Suppressor macrophage treated with lipopolysaccharide for 4 hours (primary cell): ENCODE results near the gene NKIRAS1.

Experiments
- DNase-seq: peaks from one replicate; pipeline ENCODE4 v3.0.0-alpha.2; 2020

Gene NKIRAS1

DNA sequence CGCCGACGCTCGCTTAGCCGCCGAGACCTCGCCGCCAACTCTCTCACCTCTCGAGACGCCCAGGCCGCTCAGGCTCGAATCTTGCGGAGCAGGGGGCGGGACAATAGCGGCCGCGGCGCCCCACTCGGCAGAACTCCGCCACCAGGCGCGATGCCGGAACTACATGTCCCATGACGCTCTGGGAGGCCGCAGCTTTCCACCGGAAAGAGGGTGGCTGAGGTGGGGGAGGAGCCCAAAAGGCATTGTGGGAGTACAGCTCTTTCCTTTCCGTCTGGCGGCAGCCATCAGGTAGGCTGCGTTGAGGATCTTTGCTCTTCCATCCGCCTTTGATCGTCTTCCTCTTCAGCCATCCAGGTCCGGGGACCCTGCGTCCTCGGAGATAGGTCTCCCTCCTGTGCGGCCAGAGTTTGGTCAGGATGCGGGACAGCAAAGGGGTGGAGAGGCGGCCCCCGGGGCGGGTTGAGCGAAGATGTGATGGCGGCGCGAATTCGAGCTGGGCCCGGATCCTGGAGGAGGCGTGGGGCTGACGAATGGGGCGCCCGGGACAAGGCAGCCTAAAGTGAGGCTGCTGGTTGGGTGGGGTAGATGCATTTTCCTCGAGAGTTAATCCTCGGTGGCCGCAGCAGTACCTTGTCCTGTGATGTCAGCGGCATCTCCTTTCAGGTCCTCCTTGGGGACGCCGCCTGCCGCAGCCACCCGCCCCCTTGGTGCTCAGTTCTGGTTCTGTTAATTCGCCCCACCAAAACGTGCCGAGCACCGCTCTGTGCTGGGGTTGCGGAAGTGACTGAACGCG lies at the start of gene NKIRAS1, which contains the start of gene RPL15:
TSS of gene NKIRAS1 (minus strand) at position 105 of the 793 bp plus-strand sequence. CDS start 6,086 bp downstream, outside the sequence.
TSS of gene RPL15 (plus strand) at position 247 of the 793 bp plus-strand sequence. CDS start 728 bp downstream, outside the sequence.
- peak; percentile 98 for DNase-seq

DNA sequence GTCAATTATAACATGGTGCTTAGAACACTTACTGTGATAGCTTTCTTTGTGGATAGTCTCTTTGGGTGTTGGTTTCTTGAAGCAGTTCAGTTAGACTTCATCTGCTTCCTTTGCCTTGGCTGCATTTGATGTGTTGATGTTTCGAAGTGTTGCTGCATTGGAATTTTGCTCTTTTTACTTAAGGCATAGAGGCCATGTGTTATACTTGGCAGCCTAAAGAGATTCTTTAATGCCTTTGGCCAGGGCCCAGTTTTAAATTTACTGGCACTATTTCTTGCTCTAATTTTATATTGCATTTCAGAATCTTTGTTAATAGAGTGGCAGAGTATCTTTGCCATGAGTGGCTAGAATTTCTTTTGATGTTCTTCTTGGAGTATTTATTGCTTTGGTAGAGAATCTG lies 49.5 kb upstream of the NKIRAS1 start:
- no peak for DNase-seq

DNA sequence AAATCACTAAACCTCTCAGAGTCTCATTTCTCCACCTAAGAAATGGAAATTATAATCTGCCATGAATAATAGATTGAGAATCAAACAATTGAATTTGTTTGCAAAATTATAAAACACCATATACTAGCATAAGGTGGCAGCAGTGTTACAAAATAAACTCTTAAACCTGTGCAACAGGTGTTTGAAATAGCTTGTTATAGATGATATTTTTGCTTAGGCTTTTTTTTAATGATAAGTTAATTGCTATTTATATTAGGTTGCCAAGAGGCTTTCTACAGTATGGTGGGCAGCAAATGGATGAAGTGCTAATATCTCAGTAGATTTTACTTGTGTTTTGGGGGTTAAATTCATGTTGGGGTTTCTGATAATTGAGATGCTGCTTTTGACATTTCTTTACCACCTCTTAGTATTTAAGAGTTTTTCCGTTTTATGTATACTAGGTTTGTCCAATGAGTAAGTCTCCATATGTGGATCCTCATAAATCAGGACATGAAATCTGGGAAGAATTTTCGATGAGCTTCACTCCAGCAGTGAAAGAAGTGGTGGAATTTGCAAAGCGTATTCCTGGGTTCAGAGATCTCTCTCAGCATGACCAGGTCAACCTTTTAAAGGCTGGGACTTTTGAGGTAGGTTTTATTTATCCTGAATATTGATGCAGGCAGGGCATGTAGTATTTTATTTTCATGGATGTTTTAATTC lies 47.9 kb upstream of the NKIRAS1 start:
- no peak for DNase-seq

DNA sequence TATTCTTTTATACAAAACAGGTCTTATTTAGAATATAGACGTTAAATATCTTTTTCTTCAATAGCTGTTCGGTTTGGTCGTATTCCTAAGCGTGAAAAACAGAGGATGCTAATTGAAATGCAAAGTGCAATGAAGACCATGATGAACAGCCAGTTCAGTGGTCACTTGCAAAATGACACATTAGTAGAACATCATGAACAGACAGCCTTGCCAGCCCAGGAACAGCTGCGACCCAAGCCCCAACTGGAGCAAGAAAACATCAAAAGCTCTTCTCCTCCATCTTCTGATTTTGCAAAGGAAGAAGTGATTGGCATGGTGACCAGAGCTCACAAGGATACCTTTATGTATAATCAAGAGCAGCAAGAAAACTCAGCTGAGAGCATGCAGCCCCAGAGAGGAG lies 45.1 kb upstream of the NKIRAS1 start:
- no peak for DNase-seq

DNA sequence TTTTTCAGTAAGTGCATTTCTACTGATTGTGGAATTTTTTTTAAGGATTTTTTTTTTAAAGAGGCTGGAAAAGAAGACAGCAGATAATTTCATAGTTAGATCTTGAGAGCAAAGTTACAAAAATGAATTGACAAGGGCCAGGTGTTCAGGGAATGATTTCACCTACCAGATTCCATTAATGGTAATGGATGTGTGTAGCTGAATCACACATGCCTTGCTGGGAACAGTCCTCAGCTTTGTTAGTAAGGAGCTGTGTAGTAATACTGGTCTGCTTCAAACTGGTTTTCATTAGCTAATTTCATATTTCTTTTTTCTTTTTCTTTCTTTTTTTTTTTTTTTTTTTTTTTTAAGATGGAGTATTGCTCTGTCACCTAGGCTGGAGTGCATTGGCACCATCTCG lies 44.3 kb upstream of the NKIRAS1 start:
- no peak for DNase-seq

DNA sequence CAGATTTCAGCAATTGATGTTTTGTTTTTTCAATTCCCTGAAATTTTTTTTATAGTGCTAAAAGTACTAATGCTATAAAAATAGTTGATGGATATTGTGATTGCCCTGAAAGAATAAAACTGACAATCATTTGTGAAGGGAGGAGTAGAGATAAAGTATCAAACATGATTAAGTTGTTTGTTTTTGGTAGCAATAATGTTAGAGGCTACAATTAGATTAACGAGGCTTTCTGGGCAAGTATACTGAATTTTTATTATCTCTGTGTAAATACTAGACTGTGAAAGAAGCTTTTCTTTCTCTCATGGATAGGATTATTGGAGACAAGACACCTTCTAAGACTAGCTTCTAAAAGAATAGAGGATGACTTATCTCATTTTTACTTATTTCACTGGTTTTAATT lies 43.9 kb upstream of the NKIRAS1 start:
- no peak for DNase-seq

DNA sequence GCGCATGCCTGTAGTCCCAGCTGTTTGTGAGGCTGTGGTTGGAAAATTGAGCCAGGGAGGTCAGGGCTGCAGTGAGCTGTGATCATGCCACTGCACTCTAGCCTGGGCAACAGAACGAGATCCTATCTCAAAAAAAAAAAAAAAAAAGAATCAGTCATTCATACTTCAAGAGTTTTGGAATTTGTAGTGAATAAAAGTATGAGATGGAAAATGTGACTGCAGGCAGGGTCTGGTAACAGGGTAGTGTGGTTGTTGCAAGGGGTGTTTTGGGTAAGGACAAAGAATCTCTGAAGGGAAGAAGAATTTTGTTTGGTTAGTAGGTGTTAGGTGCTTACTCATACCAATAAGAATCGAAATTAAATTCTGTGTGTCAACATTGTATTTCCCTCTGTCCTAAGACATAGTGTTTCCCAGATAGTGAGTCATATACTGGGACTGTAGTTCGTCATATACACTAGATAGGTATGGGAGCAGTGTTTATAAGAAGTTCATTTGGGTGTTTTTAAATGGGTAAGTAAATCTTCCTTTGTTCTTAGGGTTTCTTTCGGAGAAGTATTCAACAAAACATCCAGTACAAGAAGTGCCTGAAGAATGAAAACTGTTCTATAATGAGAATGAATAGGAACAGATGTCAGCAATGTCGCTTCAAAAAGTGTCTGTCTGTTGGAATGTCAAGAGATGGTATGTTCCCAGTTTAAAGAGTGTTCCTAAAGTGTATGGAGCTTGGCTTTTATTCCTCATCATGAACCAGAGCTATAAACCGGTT lies 42.5 kb upstream of the NKIRAS1 start:
- DNase-seq, result no peak

DNA sequence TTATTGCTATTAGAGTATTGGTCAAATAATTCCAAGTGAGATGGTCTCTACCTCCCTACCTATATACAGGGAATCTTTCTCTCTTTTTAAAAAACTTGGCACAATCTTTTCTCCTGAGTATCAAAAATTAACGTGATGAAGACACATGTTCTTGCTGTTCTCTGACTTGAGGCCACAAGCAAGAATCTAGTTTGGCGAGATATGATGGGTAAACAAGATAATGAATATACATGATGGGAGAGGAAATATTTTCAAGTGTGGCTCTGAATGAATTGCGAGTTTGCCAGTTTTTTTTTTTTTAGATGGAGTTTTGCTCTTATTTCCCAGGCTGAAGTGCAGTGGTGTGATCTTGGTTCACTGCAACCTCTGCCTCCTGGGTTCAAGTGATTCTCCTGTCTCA lies 39.9 kb upstream of the NKIRAS1 start:
- DNase-seq, result no peak

DNA sequence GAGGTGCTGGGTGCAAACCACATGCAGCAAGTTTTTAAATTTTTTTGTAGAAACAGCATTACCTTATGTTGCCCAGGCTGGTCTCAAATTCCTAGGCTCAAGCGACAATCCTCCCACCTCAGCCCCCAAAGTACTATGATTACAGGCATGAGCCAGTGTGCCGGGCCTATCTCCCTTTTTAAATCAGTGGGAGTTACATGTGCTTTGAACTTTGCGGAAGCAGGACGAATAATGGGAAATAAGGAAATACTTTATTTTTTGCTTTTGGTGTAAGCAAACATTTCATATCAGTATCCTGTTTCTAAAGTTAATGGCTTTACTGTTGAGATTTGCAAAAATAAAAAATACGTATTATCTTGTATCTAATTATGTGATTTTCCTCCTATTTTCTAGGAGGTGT lies 37.4 kb upstream of the NKIRAS1 start:
- no peak for DNase-seq

DNA sequence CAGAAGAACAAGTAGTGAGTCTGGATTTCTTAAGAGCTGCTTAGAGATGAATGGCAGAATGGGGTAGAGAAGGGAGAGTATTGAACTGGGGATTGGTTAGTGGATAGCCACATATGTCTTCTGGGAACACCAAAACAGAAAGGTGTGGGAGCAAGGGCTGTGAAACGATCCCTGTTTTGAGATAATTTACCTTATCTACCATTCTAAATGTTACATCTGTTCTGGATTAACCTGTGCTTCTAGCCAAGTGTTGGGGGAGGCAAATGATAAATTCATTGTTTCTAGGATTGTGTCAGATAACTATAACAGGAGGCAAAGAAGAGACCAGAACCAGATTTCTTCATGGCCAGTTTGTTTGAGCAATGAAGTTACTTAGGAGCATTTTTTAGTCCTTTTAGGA lies 36.7 kb upstream of the NKIRAS1 start:
- DNase-seq, result no peak

DNA sequence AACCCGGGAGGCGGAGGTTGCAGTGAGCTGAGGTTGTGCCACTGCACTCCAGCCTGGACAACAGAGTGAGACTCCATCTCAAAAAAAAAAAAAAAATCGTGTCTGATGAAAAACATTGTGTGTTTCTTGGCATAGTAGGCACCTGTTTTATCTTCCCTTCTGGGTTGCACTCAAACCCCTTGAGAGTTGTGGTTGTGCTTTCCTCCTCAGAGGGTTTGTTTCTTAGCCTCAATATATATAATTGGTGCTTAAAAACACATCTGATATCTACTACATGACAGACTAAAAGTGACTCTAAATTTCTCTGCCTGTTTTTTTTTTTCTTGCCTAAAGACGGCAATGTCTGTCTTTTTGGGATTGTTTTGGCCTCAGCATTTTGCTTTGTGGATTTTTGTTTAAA lies 35.9 kb upstream of the NKIRAS1 start:
- no peak for DNase-seq

DNA sequence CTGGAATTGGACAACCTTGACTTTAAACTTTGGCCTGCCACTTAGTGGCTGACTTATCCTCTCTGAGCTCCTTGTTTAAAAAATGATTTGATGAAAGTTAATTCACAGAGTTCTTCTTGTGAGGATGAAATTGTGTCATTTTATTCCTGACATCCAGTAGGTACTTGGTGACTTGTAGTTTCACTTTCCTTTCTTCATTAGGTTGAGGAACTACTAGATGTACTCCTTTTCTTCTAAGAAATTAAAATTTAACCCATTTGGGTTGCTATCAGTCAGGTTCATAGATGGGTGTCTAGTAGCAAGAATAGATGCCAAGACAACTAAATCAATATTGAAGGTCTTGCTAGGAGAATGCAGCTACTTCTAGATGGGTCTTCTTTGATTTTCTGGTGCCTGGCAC lies 33.5 kb upstream of the NKIRAS1 start:
- DNase-seq, result peak; percentile 37

DNA sequence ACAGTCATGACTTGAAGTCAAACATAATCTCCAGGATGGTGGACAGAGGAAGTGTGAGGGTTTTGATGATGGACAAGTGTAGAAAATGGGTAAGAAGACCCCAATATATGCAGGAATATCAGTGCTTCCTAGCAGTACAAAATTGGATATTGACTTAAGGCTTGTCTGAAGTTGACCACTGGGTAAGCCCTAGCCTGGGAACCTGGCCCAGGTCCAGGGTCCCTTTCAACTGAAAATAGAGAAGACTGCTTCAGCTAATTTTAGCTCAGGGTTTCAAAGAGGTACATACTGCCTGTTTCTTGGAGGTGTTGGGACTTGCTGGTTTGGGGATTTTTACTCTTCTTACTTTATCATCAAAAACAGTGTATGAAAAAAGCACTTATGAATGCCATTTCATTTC lies 33.0 kb upstream of the NKIRAS1 start:
- no peak for DNase-seq

DNA sequence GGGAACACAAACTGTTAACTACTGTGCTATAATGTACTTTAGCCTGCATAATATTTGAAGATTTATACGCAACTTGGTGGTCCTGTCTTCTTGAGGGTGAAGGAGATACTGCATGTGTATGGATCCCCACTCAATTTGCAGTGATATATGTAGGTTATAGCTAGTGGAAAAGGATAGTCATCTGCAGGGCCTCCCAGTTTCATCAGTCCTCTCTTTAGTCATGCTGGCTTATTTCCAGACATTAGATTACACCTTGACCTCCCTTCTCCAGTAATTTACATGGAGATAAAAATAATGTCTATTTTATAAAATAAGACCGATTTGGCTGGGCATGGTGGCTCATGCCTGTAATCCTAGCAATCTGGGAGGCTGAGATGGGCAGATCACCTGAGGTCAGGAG lies 32.0 kb upstream of the NKIRAS1 start:
- no peak for DNase-seq

DNA sequence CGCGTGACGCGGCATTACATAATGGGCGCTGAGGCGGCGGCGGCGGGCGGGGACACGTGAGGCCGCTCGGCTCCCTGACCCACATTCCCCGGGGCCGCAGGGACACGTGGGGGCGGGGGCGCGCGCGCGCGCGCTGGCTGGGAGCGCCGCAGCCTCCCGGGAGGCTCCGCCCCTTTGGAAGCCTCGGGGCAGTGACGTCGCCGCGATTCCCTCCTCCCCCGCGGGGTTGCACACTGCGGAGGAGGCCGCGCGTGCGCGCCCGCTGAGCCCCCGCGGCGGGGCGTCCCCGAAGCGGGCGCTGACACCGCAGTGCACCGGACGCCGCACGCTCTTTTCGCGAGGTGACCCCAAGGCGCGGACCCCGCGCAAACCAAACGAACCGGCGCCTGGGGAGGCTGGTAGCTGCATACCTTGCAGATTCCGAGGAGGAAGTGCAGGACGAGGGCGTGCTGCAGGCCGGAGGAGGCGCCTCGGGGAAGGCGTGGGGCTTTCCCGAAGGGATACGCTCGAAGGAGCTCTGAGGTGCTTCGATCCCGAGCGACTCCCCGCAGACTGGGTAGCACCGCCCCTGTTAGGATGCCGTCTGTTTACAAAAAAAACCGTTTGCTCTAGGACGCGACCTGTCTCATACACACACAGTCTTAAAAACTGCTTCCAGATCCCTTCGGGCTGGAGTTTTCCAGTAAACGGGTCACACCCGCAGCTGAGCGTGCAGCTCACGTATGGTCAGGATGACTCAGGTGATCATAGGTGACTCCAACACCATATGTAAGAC lies 29.3 kb upstream of the NKIRAS1 start:
- DNase-seq, result peak; percentile 99

DNA sequence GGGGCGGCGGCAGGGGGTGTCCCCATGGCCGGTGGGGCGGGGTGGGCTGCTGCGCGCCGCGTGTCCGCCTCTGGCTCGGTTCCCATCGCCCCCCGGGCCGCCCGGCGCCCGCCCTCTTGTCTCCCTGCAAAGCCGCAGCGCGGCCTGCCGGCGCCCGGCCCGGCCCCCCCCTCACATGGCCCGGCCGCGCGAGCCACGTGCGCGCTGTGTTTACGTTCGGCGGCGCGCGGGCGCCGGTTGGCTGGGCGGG lies 28.8 kb upstream of the NKIRAS1 start:
- DNase-seq, result no peak

DNA sequence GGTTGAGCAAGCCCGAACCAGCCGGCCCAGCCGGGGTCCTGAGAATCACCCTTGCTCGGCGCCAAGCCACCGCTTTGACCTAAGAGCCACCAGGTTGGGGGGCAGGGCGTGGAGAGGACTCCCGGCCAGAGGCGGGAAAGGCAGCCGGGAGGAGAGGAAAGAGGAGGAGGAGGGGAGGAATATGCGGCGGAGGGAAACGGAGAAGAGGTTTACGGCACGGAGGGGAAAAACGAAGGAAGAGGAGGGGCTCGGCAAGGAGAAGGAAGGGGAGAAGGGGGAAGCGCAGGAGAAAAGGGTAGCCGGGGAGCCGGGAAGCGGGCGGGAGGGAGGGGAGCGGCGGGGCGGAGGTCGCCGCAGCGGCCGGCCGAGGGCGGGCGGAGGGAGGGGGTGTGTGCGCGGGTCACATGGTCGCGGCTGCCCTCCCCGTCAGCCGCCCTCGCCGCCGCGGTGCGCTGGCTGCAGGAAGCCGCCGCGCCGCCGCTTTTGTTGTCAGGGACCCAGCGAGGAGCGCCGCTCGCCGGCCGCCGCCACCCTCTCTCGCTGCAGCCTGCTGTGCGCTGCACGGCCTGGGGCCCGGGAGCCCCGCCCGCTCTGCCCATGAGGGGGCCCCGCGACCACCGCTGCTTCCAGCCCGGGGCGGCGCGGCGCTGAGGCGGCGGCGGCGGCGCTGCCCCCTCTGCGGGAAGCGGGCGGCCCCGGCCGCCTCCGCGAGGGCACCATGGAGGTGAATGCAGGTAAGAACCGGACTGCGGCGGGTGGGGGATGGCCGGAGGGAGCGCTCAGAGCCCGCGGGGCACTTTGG lies 28.3 kb upstream of the NKIRAS1 start, which contains the start of gene NR1D2:
TSS of gene NR1D2 (plus strand) at position 426 of the 802 bp plus-strand sequence. CDS start at position 719, 293 bp downstream.
- DNase-seq, result peak; percentile 90

DNA sequence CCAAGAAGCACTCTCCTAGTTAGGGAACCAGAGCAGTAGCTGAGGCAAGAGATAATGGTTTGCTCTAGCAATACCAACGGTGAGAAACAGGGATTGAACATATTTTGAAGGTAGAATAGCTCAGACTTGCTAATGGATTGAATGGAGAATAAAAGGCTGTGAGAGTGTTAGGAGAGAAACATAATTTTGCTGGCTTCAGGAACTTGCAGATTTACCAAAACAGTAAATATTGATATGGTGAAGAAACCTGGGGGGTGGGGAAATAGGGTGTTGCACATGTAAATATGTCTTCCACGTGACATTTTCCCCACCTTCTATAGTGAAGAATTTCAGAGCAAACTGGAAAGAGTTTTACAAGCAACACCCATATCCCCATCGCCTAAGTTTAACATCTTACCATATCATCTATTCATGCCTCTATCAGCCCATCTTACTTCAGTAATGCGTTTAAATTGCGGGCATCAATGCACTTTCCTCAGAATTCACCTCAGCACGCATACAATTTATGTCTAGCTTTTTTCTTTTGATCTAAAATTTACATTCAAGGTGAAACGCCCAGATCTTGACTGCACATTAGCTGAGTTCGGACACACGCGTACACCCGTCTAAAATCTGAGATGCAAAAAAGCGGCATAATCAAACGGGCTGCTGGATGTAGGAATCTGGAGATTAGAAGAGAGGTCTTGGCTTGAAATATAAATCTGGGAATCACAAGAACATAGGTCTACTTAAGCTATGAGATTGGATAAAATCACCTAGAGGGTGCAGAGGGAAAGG lies 27.4 kb upstream of the NKIRAS1 start:
- no peak for DNase-seq

DNA sequence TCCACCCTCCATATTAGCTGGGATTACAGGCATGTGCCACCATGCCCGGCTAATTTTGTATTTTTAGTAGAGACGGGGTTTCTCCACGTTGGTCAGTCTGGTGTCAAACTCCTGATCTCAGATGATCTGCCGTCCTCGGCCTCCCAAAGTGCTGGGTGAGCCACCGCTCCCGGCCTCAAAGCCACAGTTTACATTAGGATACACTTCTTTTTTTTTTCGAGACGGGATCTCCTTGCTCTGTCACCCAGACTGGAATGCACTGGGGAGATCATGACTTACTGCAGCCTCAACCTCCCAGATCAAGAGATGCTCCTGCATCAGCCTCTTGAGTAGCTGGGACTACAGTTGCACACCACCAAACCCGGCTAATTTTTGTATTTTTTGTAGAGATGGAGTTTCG lies 25.8 kb upstream of the NKIRAS1 start:
- DNase-seq, result no peak

DNA sequence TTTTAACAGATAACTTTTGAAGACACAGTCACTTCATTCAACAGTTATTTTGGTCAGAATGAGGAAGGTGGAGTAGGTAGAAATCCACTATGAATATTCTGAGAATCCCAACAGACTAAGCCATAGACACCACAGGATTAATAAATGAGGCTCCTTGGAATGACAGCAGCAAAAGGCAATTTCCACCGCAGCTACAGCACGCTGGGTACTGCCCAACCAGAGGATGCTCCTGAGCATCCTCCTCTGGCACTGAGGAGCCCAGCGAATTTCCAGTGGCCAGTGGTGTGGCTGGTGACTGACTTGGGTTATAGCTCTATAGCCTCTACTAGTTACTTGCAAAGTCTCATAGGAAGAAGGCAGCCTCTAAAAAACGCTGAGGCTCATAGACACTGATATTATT lies 24.6 kb upstream of the NKIRAS1 start:
- DNase-seq, result no peak

DNA sequence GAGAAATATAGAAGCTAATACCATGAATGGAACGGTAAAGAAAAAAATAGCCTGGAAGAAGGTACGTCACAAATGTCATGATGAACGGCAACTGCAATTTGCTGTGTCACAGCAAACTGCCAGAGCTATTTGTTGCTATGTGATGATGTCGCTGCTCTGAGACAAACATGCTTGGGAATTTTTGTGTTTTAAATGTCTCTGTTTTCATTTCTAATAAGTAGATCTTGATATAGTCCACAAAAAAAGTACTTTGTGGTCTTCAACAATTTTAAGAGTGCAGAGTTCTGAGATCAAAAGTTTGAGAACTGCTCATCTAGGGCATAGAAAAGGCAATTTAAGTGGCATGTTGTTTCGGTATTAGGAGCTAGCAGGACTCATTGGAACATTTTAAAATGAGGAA lies 24.0 kb upstream of the NKIRAS1 start:
- no peak for DNase-seq
